HG03432 (cell line): Measurements from ENCODE around the gene ADGRD2.

ENCODE experiments used
- ATAC-seq: cut with Tn5 transposase; IDR thresholded peaks from one replicate; pipeline ENCODE4 v1.9.1; 2021; ENCODE audit warnings: mild to moderate bottlenecking, moderate library complexity; ENCODE audit not compliant: unreplicated experiment

Gene ADGRD2

DNA sequence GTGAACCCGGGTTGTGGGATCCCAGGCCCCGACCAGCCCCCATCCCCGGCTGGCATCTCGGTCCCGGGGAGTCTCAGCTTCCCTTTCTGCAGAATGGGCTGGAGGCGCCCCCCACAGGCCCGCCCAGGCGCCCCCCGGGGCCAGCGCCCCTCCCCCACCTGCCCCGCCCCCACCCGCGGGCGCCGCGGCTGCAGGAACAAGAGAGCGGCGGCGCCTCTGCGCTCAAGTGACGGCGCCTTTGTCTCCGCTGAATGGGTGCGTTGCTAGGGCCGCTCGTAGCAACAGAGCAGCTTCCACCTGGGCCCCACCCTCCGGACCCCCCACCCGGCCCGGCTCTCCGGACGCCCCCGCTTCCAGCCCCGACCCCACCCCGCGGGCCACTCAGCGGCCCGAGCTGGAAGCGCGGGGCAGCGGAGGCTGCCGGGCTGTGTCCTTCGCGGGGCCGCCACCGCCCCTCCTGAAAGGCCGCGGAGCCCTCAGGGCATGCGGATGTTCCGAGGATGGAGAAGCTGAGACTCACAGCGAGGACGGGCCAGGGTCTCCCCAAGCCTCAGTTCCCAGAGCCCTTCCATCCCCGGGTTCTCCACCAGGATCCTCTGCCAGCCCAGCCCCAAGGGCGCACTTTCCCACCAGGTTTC, 27.5 kb downstream of the ADGRD2 start:
- ATAC-seq, result no peak

DNA sequence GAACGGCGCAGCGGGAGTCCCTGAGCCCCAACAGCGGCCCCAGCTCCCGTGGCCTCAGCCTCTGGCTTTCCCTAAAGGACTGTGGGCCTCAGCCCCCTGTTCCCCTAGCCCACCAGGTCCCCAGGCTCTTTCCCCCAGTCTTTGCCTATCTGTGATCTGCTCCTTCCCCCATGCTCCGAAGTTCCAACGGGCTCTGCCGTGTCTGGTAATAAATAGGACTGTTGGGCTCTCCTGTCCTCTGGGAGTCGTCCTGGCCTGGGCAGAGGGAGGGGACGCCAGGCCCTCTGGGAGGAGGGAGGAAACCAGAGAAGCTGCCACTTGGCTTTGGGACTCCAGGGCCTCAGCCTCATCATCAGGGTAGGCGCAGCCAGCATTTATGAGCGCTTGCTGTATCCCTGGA, 28.1 kb downstream of the ADGRD2 start:
- ATAC-seq, result no peak

DNA sequence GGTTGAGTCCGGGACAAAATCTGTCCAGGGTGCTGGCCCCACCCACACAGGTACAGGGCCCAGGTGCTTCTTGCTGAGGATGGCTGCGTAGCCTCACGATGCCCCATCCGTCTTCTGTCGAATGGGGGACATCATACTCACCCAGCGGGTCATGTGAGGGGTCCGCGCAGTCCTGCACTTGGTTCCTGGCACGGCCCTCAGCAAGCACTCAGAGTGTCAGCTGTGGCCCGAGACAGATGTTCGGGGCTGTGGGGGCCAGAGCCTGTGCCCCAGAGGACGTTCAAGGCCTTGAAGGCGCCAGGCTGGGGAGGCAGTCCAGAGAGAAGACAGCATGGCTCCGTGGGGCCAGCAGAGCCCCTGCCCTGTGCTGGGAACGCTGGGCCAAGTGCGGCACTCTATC, 29.1 kb downstream of the ADGRD2 start:
- no peak for ATAC-seq

DNA sequence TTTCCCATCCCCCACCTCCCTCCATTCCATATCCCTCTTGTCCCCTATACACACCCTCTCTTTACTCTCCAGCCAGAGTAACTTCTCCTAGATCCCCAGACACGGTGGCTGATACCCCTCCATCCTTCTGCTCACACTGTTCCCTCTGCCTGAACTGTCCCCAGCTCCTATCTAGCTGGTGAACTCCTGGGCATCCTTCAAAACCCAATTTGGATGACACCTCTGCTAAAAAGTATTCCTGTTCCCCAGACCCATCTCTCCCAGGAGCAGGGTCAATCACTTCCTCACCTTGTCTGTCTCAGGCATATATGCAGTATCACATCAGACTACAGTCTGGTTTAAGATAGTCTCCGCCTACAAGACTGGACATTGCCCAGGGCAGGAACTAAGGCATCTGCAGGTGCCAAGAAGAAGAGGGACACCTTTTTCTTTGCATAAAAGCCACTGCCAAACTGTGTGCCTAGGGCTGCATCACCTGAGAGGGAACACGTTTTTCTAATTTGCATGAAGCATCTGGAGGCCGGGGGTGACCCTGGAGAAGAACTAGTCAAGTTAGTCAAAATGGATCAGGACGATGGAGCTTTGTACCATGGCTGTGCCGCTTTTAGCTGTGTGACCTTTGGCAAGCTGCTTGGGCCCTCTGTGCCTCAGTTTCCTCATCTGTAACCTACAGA, 29.8 kb downstream of the ADGRD2 start:
- no peak for ATAC-seq

DNA sequence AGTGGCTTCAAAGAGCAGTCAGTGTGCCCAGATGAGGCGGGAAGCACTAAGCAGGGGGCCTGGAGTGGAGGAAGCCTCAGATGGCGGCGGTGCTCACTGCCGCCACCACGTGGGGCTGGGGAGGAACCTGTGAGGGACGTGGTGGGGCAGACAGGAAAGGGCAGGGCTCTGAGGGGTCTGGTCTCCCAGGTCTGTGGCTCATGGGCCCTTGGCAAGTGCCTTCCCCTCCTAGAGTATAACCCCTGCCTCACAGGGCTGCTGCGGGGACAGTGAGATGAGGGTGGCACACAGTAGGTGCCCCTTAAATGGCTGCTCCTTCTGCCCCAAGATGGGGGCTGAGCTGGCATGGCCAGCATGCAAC, 30.4 kb downstream of the ADGRD2 start:
- ATAC-seq, result no peak

DNA sequence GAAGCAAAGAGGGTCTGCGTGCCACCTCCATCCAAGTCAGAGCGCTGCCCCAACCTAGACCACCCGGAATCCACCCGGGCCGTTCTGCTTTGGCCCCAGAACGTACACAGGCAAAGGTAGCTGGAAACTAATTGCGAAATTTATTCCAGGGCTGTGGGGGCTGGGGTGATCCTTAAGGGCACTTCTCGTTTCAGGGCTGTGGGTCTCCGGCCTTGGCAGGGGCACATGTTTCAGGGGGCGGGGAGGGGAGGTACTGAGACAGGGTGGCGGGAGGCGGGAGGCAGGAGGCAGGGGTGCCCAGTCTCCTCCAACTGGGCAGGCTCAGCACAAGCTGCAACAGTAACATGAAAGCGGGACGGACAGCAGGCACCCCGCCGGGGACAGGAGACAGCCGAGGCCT, 30.9 kb downstream of the ADGRD2 start:
- no peak for ATAC-seq

DNA sequence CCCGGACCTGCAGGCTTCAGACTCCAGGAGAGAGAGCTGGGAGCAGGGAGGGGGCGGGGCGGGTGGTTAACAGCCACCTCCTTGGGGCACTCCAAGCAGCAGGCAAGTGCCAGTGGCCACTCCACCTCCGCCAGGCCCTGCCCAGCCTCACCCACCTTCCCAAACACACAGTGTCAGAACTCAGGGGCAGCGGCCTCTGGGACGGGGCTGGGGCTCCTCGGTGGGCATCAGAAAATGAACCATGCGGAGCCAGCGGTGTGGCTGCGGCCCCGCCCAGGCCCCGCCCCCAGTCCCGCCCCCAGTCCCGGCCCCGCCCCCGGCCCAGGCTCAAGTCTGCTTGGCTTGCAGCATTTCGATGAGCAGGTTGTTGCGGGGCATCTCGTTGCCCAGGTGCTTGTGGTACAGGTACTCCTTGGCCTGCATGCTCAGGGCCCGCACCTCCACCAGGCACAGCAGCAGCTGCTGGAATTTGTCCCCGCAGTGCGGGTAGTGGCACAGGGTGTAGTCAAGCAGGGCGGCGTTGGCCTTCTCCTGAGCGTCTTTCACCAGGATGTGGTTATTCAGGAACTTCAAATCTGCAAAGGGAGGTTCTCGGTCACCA, 32.3 kb downstream of the ADGRD2 start:
- no peak for ATAC-seq

DNA sequence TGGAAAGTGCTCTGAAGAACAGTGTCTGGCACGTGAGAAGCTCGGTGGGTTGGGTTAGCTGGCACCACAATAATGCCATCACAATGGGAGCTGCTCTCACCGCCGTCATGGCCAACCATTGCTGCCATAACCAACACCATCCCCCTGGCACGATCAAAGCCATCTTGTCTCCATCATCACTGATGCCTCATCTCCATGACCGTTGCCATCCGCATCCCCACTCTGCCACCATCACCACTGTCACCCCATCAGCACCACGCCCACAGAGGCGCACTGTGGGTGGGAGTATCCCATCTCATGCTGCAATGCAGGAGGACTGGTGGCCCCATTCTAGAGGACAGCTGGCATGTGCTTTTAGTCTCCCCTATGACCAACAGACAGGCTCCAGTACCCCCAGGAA, 33.2 kb downstream of the ADGRD2 start:
- ATAC-seq, result no peak

DNA sequence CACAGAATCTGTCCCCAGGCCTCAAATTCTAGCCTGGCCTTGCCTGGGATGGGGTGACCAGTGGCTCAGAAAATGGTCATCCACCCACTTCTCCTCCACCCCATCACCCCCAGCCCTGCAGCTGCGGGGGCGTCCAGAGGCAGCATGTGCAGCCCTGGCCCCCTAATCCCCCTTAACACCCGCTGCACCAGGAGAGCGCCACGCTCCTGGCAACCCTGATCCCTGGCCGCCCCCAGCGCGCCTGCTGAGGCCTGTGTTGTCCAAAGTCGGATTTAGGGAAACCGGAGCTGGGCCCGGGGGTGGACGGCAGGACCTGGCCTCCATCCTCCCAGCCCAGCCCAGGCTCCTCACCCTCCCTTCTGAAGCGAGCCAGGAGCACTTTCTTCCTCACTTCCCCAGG, 35.0 kb downstream of the ADGRD2 start:
- no peak for ATAC-seq

DNA sequence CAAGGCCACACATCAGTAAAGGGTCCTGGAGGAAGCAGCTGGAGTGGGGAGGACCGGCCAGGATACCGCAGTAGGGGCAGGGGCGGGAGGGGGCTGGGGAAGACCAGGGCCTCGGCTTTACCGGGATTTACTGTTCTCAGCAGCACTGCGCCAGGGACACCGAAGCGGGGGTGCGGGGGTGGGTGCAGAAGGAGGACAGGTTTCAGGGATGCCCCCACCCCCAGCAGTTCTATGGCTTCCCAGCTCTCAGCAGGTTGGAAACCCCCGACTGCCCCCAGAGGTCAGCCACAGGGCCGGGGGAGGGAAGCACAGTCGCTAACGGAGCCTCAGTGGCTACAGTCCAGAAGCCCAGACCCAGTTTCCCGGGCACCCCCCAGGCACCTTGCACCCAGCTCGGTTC, 35.7 kb downstream of the ADGRD2 start:
- no peak for ATAC-seq

DNA sequence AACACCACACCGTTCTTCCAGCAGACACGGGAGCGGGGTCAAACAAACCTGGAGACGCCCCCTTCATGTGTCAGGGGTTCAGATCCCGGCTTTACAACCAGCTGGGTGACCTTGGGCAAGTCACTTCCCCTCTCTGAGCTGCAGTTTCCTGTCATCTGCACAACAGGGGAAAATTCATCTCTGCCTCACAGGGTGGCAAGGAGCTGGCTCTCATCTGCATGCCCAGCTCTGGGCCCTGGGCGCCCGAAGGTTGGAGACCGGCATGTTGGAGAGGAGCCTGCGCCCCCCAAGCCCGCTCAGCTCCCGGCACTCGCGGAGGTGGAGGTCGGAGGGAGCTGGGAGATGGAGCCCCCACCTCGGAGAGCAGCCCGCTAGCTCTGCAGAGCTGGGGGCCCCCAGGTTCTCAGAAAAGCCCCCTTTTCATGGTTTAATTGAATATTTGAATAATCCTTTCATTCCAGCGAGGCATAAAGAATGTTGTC, 36.6 kb downstream of the ADGRD2 start:
- no peak for ATAC-seq

DNA sequence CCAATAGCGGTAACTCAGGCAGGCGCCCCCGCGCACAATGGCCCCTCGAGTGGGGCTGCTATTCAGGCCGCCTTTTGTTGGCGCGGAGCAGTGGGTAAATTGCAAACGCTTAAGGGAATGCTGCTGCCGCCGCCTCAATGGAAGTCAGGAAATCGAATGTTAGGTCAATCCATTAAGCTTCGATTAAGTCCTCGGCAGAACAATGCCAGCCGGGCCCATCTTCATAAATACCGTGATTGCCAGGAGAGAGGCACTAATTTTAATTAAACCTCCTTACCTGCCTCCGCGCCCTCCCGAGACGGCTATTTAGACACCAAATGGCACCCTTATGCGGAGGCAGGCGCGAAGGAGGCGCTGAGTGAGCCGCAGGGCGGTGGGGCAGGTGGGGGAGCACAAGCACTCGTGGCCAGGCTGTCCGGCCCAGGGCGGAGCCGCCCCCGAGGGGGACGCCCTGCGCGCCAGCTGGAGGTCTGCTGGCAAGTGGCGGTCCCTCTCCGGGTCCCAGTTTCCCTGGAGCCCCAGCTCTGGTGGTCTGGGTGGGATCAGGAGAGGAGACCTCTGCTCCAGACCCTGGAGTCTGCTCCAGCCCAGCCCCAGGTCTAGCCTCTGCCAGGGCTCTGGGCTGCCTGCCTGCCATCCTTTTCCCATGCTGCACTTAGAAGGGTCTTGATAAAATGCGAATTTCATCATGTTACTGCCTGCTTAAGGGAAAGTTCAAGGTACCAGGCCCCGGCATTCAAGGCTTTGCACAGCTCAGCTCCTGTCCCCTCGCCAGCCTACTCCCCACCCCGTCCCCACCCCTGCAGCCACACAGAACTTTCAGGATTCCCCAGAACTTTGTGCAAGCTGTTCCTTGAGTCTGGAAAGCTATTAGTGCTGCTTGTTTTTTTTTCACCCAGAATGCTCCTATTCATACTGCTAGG, 37.3 kb downstream of the ADGRD2 start:
- no peak for ATAC-seq

DNA sequence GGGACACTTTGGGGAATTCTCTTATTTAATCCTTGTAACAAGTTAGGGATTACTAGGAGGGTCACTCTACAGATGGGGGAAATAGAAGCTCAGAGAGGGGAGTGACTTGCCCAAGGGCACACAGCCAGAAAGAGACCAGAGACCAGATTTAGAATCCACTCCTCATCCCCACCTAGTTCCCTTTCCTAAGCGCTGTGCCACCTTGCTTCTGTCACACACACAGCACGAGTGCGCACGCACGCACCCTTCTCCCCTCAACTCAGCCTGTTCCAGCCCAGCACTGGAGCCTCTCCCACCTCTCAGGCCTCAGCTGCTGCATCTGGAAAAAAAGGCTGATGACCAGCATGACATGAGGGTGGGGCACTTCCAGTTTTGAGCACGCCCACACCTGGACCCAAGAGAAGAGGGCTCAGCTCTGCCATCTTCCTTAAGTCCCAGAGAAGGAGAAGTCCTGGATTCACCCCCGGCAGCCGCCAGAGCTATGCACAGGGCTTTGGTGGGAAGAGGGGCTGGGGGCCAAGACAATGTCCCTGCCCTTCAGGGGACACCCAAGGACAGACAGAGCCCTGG, 38.5 kb downstream of the ADGRD2 start:
- ATAC-seq, result no peak

DNA sequence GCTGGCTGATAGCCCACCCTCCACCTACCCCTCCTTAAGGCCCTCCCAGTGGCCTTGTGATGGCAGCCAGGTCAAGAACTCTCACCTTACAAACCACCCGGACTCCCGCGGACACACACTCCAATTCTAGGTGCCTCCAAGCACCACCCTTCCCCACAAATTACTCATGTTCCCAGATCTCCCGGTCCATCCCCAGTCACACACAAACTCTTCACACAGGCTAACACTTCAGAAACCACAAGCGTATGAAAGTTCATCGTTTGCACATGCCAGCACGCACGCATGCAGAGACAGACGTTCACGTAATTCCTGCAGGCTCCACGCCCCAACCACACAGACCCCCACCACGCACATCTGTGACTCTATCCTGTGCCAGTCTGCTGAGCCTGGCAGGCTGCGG, 39.0 kb downstream of the ADGRD2 start:
- ATAC-seq, result no peak

DNA sequence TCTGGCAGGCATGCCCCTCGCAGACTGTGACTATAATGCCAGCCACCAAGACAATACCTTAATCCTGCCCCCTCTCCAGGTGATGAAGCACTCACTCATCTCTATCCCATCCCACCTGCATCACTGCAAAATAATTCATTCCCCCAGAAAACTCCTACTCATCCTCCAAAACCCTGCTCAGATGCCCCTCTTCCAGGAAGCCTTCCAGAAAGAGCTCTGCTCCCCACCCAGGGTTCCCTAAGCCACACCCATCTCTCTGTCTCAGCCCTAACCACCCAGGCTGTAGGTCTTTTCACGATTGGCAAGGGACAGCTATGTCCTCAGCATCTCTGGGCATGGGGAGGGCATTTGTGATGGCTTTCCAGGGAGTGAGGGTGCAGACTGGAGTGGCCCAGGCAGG, 39.8 kb downstream of the ADGRD2 start:
- ATAC-seq, result no peak

DNA sequence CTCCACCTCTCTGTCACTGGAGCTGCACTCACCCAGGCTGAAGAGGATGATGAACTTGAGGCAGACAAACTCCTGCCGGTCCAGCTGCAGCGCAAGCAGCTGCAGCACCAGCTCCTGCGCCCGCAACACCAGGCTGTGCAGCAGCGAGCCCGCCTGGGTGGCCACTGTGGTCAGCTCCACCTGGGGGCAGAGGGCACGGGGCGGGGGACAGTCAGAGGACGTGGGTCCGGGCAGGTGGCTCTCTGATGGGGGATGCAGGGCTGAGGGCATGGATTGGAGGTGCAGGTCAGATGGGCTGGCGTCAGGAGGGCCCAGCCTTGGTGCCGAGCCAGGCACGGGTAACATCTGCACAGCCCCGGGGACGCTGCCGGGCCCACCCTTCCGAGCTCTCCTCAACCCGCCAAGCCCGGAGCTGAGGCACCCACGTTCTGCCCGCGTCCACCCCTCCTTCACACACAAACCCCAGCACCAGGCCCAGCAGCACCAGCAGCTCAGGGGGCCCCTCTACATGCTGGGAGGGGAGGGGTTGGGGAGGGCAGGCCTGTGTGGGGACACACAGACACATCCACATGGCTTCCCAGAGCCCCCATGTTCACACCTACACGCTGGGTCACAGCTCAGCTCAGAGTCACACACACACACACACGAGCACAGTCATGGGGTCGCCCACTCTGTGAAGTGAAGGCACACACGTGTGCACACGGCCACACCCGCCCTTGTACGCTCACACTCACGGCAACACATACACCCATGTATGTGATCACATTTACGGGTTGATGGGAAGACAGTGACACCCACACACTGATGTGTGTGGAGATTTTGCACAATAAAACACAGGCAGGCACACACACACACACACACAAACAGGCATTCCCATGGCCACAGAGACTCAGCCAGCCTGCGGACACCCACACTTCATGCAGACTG, 41.1 kb downstream of the ADGRD2 start:
- no peak for ATAC-seq

DNA sequence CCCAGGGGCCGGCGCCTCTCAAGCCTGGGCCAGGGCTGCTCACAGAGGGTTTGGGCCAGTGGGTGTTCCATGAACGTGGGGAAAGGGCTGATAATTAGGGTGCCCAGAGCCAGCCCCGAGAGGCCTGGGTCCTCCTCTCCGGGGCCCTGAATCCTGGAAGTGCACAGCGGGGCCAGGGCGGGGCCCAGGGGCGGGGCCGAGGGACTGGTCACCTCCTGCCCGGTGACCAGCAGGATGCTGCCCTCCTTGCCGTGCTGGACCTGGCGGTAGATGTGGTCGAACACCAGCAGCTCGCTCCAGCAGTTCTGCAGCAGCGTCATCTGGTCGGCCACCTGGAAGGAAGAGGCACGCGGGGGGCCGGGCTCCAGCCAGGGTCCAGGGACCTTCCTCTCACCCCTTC, 42.6 kb downstream of the ADGRD2 start:
- no peak for ATAC-seq

DNA sequence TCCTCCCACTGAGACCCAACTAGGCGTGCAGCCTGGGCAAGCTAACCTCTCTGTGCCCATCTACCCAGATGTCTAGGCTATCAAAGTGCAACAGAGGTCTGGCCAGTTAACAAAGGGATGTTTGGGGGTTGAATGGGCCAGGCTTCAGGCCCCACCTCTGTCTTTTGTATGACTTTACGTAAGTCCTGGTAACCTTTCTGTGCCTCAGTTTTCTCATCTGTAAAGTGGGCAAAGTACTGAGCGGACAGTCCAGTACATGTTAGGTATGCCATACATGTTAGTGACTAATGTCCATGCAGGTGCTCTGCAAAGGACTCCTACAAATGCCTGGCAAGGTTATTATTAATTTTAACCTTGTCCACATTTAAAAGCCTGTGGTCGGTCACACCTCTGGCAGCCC, 43.0 kb downstream of the ADGRD2 start:
- ATAC-seq, result no peak

DNA sequence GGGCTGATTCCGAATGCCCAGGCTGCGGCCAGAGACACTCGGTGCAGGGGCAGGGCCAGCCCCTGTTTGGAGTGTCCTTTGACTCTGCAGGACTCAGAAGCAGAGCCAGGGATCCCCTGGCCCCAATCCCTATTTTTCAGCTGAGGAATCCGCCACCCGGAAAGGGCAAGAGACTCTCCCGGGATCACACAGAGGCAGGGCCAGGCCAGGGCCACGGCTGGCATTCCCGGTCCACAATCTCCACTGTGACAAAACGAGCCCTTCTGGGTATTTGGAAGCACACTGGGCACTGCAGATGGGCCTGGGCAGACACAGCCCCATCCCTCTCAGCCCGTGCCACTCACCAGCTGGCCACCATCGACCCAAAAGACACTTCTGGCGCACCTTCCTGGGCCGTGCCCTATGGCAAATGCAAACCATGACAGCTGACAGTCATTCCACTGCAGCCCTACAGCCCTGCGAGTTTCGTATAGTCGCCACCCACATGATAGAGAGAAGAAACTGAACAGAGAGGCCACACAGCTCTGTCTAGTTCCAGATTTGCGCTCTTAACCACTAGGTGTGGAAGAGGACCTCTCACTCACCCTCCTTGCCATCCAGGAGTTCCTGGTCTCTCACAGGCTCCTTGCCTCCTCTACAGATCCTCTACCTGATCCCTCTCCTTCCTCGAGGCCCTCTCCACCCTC, 43.7 kb downstream of the ADGRD2 start:
- ATAC-seq, result peak; percentile 63
